NB4 (cell line): ENCODE measurements around the gene ST8SIA2.
A peak's percentile ranks its signal among the peaks of the same experiment; 100 is the strongest.

Source experiments
- DNase-seq: peaks from one replicate; pipeline ENCODE4 v3.0.0; 2010; ENCODE audit warnings: low read depth
- H3K4me3 ChIP-seq: one replicate; pipeline ENCODE4 v1.5.1; 2011; ENCODE audit warnings: mild to moderate bottlenecking, low read depth, low read length, moderate library complexity
- MYC ChIP-seq: IDR thresholded peaks from 2 replicates; pipeline ENCODE4 v1.6.1; 2011; ENCODE audit warnings: low read depth, low read length
- POLR2A ChIP-seq: IDR thresholded peaks from 2 replicates; pipeline ENCODE4 v1.6.1; 2011; ENCODE audit warnings: mild to moderate bottlenecking; ENCODE audit not compliant: insufficient read length; ENCODE audit errors: extremely low read depth
- TF ChIP-seq, protein P1 (sequence below): IDR thresholded peaks from one replicate; pipeline ENCODE4 v1.5.1; 2012; ENCODE audit warnings: low read depth, low read length
- TF ChIP-seq, protein P2 (sequence below): IDR thresholded peaks from 2 replicates; pipeline ENCODE4 v1.6.1; 2011; ENCODE audit warnings: low read depth, low read length

ST8SIA2 gene

DNA sequence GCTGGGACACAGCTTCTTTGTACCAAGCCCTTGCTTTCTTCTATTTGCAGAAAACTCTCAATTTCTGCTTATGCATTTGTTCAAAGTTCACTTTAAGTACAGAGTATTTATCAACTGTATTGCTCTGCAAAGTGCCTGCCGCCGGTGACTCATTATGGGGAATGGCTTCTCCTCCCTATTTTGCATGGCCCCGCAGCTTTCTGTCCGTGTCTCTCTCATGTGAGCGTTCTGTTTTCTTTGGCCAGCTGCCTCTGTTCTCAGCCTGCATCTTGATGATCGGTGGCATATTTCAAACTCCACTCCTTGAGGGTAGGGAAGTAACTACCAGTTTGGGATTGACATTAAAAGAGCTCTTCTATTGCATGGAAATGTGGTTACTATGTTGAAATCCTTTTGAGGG lies 28.6 kb upstream of the ST8SIA2 start:
- TF ChIP-seq, protein P1, sequence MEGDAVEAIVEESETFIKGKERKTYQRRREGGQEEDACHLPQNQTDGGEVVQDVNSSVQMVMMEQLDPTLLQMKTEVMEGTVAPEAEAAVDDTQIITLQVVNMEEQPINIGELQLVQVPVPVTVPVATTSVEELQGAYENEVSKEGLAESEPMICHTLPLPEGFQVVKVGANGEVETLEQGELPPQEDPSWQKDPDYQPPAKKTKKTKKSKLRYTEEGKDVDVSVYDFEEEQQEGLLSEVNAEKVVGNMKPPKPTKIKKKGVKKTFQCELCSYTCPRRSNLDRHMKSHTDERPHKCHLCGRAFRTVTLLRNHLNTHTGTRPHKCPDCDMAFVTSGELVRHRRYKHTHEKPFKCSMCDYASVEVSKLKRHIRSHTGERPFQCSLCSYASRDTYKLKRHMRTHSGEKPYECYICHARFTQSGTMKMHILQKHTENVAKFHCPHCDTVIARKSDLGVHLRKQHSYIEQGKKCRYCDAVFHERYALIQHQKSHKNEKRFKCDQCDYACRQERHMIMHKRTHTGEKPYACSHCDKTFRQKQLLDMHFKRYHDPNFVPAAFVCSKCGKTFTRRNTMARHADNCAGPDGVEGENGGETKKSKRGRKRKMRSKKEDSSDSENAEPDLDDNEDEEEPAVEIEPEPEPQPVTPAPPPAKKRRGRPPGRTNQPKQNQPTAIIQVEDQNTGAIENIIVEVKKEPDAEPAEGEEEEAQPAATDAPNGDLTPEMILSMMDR = no peak
- TF ChIP-seq POLR2A (no peak), MYC (no peak)
- TF ChIP-seq, protein P2, sequence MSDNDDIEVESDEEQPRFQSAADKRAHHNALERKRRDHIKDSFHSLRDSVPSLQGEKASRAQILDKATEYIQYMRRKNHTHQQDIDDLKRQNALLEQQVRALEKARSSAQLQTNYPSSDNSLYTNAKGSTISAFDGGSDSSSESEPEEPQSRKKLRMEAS = no peak
- H3K4me3 ChIP-seq = no peak overlapping the region
- DNase-seq = peak; percentile 23

DNA sequence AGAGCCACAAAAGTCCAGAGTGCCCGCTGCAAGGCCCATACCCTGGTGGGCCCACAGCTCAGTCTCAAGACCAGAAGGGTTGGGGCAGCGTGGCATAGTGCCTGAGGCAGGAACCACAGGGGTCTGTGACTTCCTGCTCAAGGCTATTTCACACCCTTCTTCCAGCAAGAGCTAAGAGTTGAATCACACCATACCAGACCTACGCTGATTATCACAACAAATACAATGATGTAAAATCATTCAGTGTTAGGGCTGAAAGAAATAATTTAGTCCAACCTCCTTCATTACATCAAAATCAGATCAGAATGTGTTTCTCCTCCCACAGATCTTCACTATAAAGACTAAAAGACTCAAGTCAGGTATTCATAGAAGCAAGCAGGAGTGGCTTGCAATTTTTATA lies 27.8 kb upstream of the ST8SIA2 start:
- TF ChIP-seq POLR2A (no peak), MYC (no peak)
- TF ChIP-seq, protein P2 = no peak
- TF ChIP-seq, protein P1 = no peak
- no peak for DNase-seq
- H3K4me3 ChIP-seq = no peak overlapping the region

DNA sequence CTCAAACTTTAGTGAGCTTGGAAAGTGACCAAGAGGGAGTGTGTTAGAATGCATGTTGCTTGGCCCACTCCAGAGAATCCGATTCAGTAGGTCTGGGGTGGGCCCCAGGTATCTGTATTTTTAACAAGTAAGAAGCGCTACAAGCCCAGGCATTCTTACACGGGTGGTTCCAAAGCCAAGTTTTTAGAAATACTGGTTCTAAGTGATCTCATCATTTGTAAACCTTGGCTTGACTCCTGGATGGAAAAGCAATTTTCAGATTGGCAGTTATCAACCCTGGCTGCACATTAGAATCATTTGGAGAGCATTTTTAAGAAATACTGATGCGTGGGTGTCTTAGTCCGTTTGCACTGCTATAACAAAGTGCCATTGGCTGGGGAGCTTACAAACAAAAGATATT lies 27.3 kb upstream of the ST8SIA2 start:
- DNase-seq = no peak
- no peak for TF ChIP-seq POLR2A
- TF ChIP-seq, protein P2 = no peak
- TF ChIP-seq, protein P1 = no peak
- TF ChIP-seq MYC = no peak

DNA sequence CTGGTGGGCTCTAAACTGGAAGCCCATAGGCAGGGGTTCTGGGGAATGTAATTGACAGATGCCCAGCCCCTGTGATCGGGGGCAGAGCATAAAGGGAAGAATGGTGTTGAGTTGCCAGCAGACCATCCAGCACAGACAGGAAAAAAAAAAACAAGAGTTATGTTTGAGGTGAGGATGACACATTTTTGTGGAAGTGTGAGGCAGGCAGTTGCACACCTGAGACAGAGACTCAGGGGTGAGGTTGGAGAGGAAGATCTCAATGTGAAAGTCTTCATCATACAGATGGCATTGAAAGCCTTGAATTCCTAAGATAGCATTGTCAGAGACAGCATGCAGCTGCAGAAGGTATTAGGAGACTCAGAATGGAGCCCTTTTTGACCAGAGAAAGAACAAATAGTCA lies 18.6 kb upstream of the ST8SIA2 start:
- TF ChIP-seq, protein P1 = no peak
- no peak for TF ChIP-seq MYC
- TF ChIP-seq, protein P2 = no peak
- TF ChIP-seq POLR2A = no peak
- no peak for DNase-seq

More for the DNA sequence above, 27.3 kb upstream of the ST8SIA2 start:
- H3K4me3 ChIP-seq = no peak overlapping the region

DNA sequence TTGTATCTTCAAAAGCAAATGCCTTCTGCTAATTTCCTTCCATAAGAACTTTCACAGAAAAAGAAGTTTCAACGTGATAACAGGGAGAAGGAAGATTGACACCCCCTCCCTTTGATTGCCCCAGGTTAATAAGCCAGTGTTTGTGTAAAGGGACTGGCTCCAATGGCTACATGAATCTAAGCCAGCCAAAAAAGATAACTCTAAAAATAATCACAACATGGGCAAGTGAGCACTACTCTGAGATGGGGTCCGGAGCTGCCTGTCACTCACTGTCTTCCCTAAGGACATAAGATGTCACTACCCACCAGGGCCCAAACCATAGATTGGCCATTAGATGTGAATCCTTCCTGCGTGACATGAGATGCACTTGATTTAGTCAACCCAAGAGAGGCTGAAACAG lies 17.6 kb upstream of the ST8SIA2 start:
- TF ChIP-seq POLR2A = no peak
- TF ChIP-seq MYC = no peak
- no peak for DNase-seq
- no peak overlapping the region for H3K4me3 ChIP-seq

More for the DNA sequence above, 18.6 kb upstream of the ST8SIA2 start:
- no peak overlapping the region for H3K4me3 ChIP-seq

DNA sequence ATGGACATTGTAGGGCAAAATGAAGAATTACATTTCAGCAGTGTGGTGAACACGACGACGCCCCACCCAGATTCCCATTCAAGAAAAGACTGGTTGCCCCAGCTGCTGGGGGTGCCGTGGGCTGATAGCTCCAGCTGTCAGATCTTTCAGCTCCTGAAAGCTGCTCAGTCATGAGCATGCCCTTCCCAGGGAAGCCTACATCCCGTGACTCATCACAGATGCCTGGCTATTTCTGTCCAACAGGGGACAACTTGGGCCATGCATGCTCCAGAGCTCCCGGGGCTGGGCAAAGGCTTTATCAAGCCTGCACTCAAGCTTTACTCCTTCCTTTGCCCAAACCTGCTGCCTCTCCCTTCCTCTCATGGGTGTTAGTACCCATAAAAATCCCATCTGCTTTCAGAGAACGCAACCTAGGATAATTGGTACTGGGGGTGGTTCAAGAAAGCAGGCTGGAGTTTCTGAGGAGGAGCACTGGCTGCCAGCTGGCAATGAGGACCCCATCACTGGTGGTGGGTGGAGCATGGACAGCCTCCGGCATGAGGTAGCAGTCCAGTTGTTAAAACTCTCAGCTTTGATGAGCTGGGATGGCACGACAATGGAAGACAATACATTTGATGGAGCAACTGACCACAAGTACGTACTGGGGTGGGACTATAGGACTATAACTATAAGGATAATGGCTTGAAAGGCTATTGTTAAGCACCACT lies 16.4 kb upstream of the ST8SIA2 start:
- DNase-seq = no peak
- no peak overlapping the region for H3K4me3 ChIP-seq
- TF ChIP-seq, protein P2 = no peak
- TF ChIP-seq POLR2A = no peak
- TF ChIP-seq, protein P1 = no peak
- TF ChIP-seq MYC = no peak
